Measurements from ENCODE around the gene ERC2.

- no peak for TF ChIP-seq POLR2A (IDR thresholded peaks at IDR 0.05)
- TF ChIP-seq CTCF (IDR thresholded peaks at IDR 0.05): no peak
Measured at GRCh38 chr3:55937301-55937700, 531.0 kb downstream of the ERC2 start.

All from heart left ventricle (tissue), 13 donors.